H1 (cell line): Measurements from ENCODE around the gene TNFRSF18. TPM values are rescaled to one million over a fixed set of nuclear protein-coding genes. Genes with fewer than 3 reads are reported as not detected.

ENCODE experiments used
- CTCF ChIA-PET: fragments of 300-600 bp; sonication (Branson Sonifier 250); formaldehyde crosslinking; loops from one replicate; lab custom pipeline; 2021; ENCODE audit not compliant: partially characterized antibody; lab: Charles Lee
- POLR2A ChIA-PET: fragments of 300-600 bp; sonication (Branson Sonifier 250); formaldehyde crosslinking; loops from one replicate; lab custom pipeline; 2021; ENCODE audit warnings: inconsistent platforms; ENCODE audit not compliant: partially characterized antibody; lab: Charles Lee
- DNase-seq, 2 experiments: peaks; one replicate each; pipeline versions ENCODE4 v3.0.0 to v3.0.0-alpha.2; 2010 to 2022; ENCODE audit warnings: low spot score in 2 of 2, low read depth in 1 of 2, mixed read lengths in 1 of 2
- FAIRE-seq: peaks from 2 replicates; lab custom pipeline; 2011; peaks lifted over from hg19 to GRCh38; lab: Jason Lieb, UNC
- H2AFZ ChIP-seq: 2 replicates; pipeline ENCODE4 v1.8.1; 2012; ENCODE audit warnings: low read length, inconsistent platforms
- H2AK5ac ChIP-seq: 2 replicates; pipeline ENCODE4 v1.6.1; 2013; ENCODE audit warnings: low read depth, low read length
- H2BK120ac ChIP-seq: replicated peaks from 2 replicates; pipeline ENCODE3; 2013; ENCODE audit warnings: low read depth, low read length, inconsistent platforms
- H2BK12ac ChIP-seq: 2 replicates; pipeline ENCODE4 v1.6.1; 2013; ENCODE audit warnings: low read depth, low read length
- H2BK15ac ChIP-seq: 2 replicates; pipeline ENCODE4 v1.6.1; 2013; ENCODE audit warnings: low read length
- H2BK20ac ChIP-seq: 2 replicates; pipeline ENCODE4 v1.6.1; 2013; ENCODE audit warnings: low read length
- H2BK5ac ChIP-seq: 2 replicates; pipeline ENCODE4 v1.6.1; 2013; ENCODE audit warnings: low read depth, low read length
- H3K14ac ChIP-seq: 2 replicates; pipeline ENCODE4 v1.6.1; 2013; ENCODE audit warnings: inconsistent platforms; ENCODE audit not compliant: insufficient read length
- H3K18ac ChIP-seq: 2 replicates; pipeline ENCODE4 v1.6.1; 2013; ENCODE audit warnings: low read length; ENCODE audit errors: extremely low read depth
- H3K23ac ChIP-seq: 2 replicates; pipeline ENCODE4 v1.6.1; 2013; ENCODE audit warnings: inconsistent platforms; ENCODE audit not compliant: insufficient read length
- H3K23me2 ChIP-seq: 2 replicates; pipeline ENCODE4 v1.6.1; 2013; ENCODE audit warnings: low read depth, low read length
- H3K27ac ChIP-seq: 2 replicates; pipeline ENCODE4 v1.6.1; 2011; ENCODE audit warnings: low read depth, low read length, inconsistent platforms
- H3K27me3 ChIP-seq, 4 experiments: replicated peaks in 1 of 4; 1 replicate in 1 of 4; 2 replicates in 3 of 4; pipeline versions ENCODE4 v1.6.1 to v1.8.1; 2011 to 2013; ENCODE audit warnings: low read length in 3 of 4, mild to moderate bottlenecking in 3 of 4, inconsistent platforms in 2 of 4, mixed read lengths in 2 of 4, moderate library complexity in 1 of 4; ENCODE audit not compliant: control insufficient read depth in 3 of 4, insufficient read depth in 3 of 4; ENCODE audit errors: extremely low read depth in 1 of 4
- H3K36me3 ChIP-seq, 4 experiments: 2 replicates each; pipeline versions ENCODE4 v1.6.1 to v1.8.1; 2011 to 2013; ENCODE audit warnings: mild to moderate bottlenecking in 4 of 4, low read length in 3 of 4, moderate library complexity in 2 of 4, control low read depth in 1 of 4, inconsistent platforms in 1 of 4; ENCODE audit not compliant: insufficient read depth in 4 of 4, control insufficient read depth in 2 of 4
- H3K4ac ChIP-seq: replicated peaks from 2 replicates; pipeline ENCODE3; 2013; ENCODE audit warnings: low read length, low read depth, mixed read lengths, inconsistent platforms; ENCODE audit not compliant: insufficient read length
- H3K4me1 ChIP-seq, 4 experiments: replicated peaks in 1 of 4; 1 replicate in 1 of 4; 2 replicates in 3 of 4; pipeline versions ENCODE4 v1.6.1 to v1.8.1; 2011 to 2013; ENCODE audit warnings: low read length in 3 of 4, inconsistent platforms in 2 of 4, mixed read lengths in 1 of 4; ENCODE audit not compliant: insufficient read depth in 4 of 4, control insufficient read depth in 3 of 4
- H3K4me2 ChIP-seq, 2 experiments: 2 replicates each; pipeline versions ENCODE4 v1.6.1 to v1.8.1; 2011 to 2013; ENCODE audit warnings: low read depth in 2 of 2, low read length in 2 of 2, control low read depth in 1 of 2, inconsistent platforms in 1 of 2, mild to moderate bottlenecking in 1 of 2; ENCODE audit not compliant: insufficient read depth in 1 of 2
- H3K4me3 ChIP-seq, 4 experiments: fragments of 200-600, 300-600 bp in 1 of 4; sonication (generic), shearing (Covaris generic), sonication (Bioruptor Twin) in 1 of 4; 2 replicates each; pipeline versions ENCODE4 v1.5.1 to v1.8.1; 2011 to 2016; ENCODE audit warnings: low read length in 4 of 4, low read depth in 3 of 4, control low read depth in 2 of 4, inconsistent platforms in 2 of 4, mild to moderate bottlenecking in 2 of 4, mixed read lengths in 1 of 4, moderate library complexity in 1 of 4; ENCODE audit not compliant: insufficient read depth in 2 of 4; ENCODE audit errors: extremely low read depth in 1 of 4
- H3K56ac ChIP-seq: replicated peaks from 2 replicates; pipeline ENCODE3; 2013; ENCODE audit warnings: low read depth, mild to moderate bottlenecking, mixed read lengths, low read length, inconsistent platforms; ENCODE audit not compliant: insufficient read length
- H3K79me1 ChIP-seq: 2 replicates; pipeline ENCODE4 v1.6.1; 2013; ENCODE audit warnings: low read depth, low read length, control low read depth
- H3K79me2 ChIP-seq, 2 experiments: 2 replicates each; pipeline versions ENCODE4 v1.6.1 to v1.8.1; 2012 to 2013; ENCODE audit warnings: low read length in 2 of 2, mild to moderate bottlenecking in 2 of 2, inconsistent platforms in 1 of 2; ENCODE audit not compliant: insufficient read depth in 2 of 2, control insufficient read depth in 1 of 2
- H3K9ac ChIP-seq, 4 experiments: replicated peaks in 1 of 4; 1 replicate in 1 of 4; 2 replicates in 3 of 4; pipeline versions ENCODE4 v1.6.1 to v1.8.1; 2011 to 2013; ENCODE audit warnings: low read depth in 3 of 4, low read length in 3 of 4, control low read depth in 2 of 4, mild to moderate bottlenecking in 2 of 4, moderate library complexity in 2 of 4, inconsistent platforms in 1 of 4; ENCODE audit errors: extremely low read depth in 1 of 4
- H3K9me3 ChIP-seq, 2 experiments: 2 replicates each; pipeline versions ENCODE4 v1.6.1 to v1.8.1; 2012 to 2013; ENCODE audit warnings: mild to moderate bottlenecking in 2 of 2, moderate library complexity in 2 of 2, control low read depth in 1 of 2, inconsistent platforms in 1 of 2, low read depth in 1 of 2, low read length in 1 of 2, mixed read lengths in 1 of 2; ENCODE audit not compliant: insufficient read depth in 2 of 2
- H4K20me1 ChIP-seq, 2 experiments: replicated peaks in 1 of 2; 2 replicates each; pipeline versions ENCODE3 to v1.8.1; 2011 to 2013; ENCODE audit warnings: inconsistent platforms in 2 of 2, low read length in 2 of 2, mild to moderate bottlenecking in 1 of 2; ENCODE audit not compliant: insufficient read depth in 2 of 2, control insufficient read depth in 1 of 2
- H4K5ac ChIP-seq: 2 replicates; pipeline ENCODE4 v1.6.1; 2013; ENCODE audit warnings: low read length, low read depth, mixed read lengths, inconsistent platforms; ENCODE audit not compliant: insufficient read length
- H4K8ac ChIP-seq: 2 replicates; pipeline ENCODE4 v1.8.0; 2013; ENCODE audit warnings: mild to moderate bottlenecking, moderate library complexity, low read length, inconsistent platforms; ENCODE audit not compliant: insufficient read depth; ENCODE audit errors: extremely low read depth
- H4K91ac ChIP-seq: replicated peaks from 2 replicates; pipeline ENCODE3; 2013; ENCODE audit warnings: low read length, mixed read lengths, inconsistent platforms; ENCODE audit not compliant: insufficient read length
- ATF2 ChIP-seq: IDR thresholded peaks from 2 replicates; pipeline ENCODE4 v1.6.1; 2012; ENCODE audit warnings: low read length, inconsistent platforms
- BACH1 ChIP-seq: IDR thresholded peaks from 2 replicates; pipeline ENCODE4 v1.6.1; 2012; ENCODE audit warnings: low read length, improper control_type of control experiment
- CHD1 ChIP-seq: IDR thresholded peaks from 2 replicates; pipeline ENCODE4 v1.6.1; 2012; ENCODE audit warnings: low read depth, low read length, improper control_type of control experiment
- CTBP2 ChIP-seq: IDR thresholded peaks from 2 replicates; pipeline ENCODE4 v1.7.0; 2011; ENCODE audit warnings: borderline replicate concordance, mild to moderate bottlenecking, moderate library complexity, mixed read lengths, low read length; ENCODE audit not compliant: insufficient read depth, insufficient read length
- EZH2 ChIP-seq: fragments of 200-600 bp; sonication (generic); IDR thresholded peaks from 2 replicates; pipeline ENCODE4 v1.7.1; 2012; ENCODE audit warnings: low read depth, mild to moderate bottlenecking, moderate library complexity, low read length, inconsistent platforms; ENCODE audit not compliant: severe bottlenecking
- KDM1A ChIP-seq: fragments of 200-600, 300-600 bp; sonication (generic); IDR thresholded peaks from 2 replicates; pipeline ENCODE4 v1.7.1; 2016; ENCODE audit warnings: mild to moderate bottlenecking, low read length, borderline replicate concordance
- MAX ChIP-seq: IDR thresholded peaks from 2 replicates; pipeline ENCODE4 v1.6.1; 2012; ENCODE audit warnings: inconsistent platforms
- RBBP5 ChIP-seq: IDR thresholded peaks from 2 replicates; pipeline ENCODE4 v1.7.1; 2012; ENCODE audit warnings: low read depth, mild to moderate bottlenecking, inconsistent platforms, low read length, moderate library complexity, borderline replicate concordance
- SAP30 ChIP-seq: fragments of 300-600 bp; sonication (generic); IDR thresholded peaks from 2 replicates; pipeline ENCODE4 v1.7.1; 2012; ENCODE audit warnings: low read length, moderate library complexity, mild to moderate bottlenecking, inconsistent platforms; ENCODE audit not compliant: insufficient read depth, insufficient replicate concordance
- SIX5 ChIP-seq: IDR thresholded peaks from 2 replicates; pipeline ENCODE4 v1.6.1; 2011; ENCODE audit warnings: mild to moderate bottlenecking, low read depth, low read length
- polyA plus RNA-seq, 7 experiments: library from polyadenylated mRNA; depleted of rRNA in 3 of 7; stranded (reverse) in 5 of 7; unstranded in 2 of 7; fragments of >200 nt in 5 of 7; fragments of 200-250 nt in 2 of 7; gene quantifications; 1 replicate in 5 of 7; 2 replicates in 1 of 7; 4 replicates in 1 of 7; pipeline versions ENCODE4 v1.2.1 to v1.2.3, GENCODE V29; 2011 to 2013; ENCODE audit warnings: missing spikeins in 2 of 7, mixed read lengths in 2 of 7
- total RNA-seq: library from RNA; stranded (reverse); fragmentation: NEBNext Ultra II Directional; extraction: Animal tissue kit (Norgen Biotek cat#: 25700); gene quantifications from 2 replicates; pipeline ENCODE4 v1.2.1, GENCODE V29; 2021

Gene TNFRSF18
- total and polyA plus RNA-seq, 2 of the 8 experiments (the other 6 are each of a cell fraction or from before 2014, with no cell fraction given) = 1.5 to 2.5 TPM

- H2BK15ac ChIP-seq = no peak overlapping the region
- no peak overlapping the region for H2AFZ ChIP-seq
- POLR2A ChIA-PET = no interaction called here
- H3K9me3 ChIP-seq = peaks cover 5 to 16% of the 10 kb centered on the region in 2 experiments; a peak in 3 of 4 replicates
- H3K79me1 ChIP-seq = no peaks in the 10 kb centered on the region
- CTCF ChIA-PET = interaction anchor here (0.6 to 1.6 kb wide), 7 partner anchors 10 to 76 kb away, joined by 3 to 5 read pairs (median 4); partner anchors contain the start of gene TTLL10
- H3K27ac ChIP-seq = no peak overlapping the region
- no peak overlapping the region for H4K91ac ChIP-seq
- H2AK5ac ChIP-seq = no peak overlapping the region
- no peaks in the 10 kb centered on the region for H3K36me3 ChIP-seq
- no peak overlapping the region for H3K14ac ChIP-seq
- no peak overlapping the region for H3K56ac ChIP-seq
- no peak overlapping the region for H3K4ac ChIP-seq
- H4K8ac ChIP-seq = no peak overlapping the region
- H3K4me2 ChIP-seq = no peak overlapping the region
- H2BK5ac ChIP-seq = no peak overlapping the region
- no peak overlapping the region for H2BK12ac ChIP-seq
- H3K18ac ChIP-seq = no peak overlapping the region
- no peak overlapping the region for H2BK120ac ChIP-seq
- no peaks in the 10 kb centered on the region for H3K79me2 ChIP-seq
- no peak overlapping the region for H3K23ac ChIP-seq
- no peaks in the 10 kb centered on the region; a peak in 1 of 7 replicates for H3K4me1 ChIP-seq
- DNase-seq (no peak), FAIRE-seq (no peak)
- no peak for TF ChIP-seq CHD1
- TF ChIP-seq KDM1A = no peak
- no peak for TF ChIP-seq MAX
- no peak for TF ChIP-seq BACH1
- no peak for TF ChIP-seq EZH2
- no peak for TF ChIP-seq RBBP5
- TF ChIP-seq ATF2 = no peak
- no peak for TF ChIP-seq SIX5
- TF ChIP-seq CTBP2 = no peak
- no peak for TF ChIP-seq SAP30
- H3K23me2 ChIP-seq = no peaks in the 10 kb centered on the region
- H4K20me1 ChIP-seq = peaks cover 0 to 3% of the 10 kb centered on the region in 2 experiments
- no peak overlapping the region for H4K5ac ChIP-seq
- no peak overlapping the region for H3K4me3 ChIP-seq
- H3K27me3 ChIP-seq = no peaks in the 10 kb centered on the region
- H3K9ac ChIP-seq = no peak overlapping the region
- H2BK20ac ChIP-seq = no peak overlapping the region
These were observed 18.5 kb downstream of the TNFRSF18 start for GRCh38 chr1:1187938-1188337.
